Activated naive CD4-positive, alpha-beta T cell treated with anti-CD3 and anti-CD28 coated beads, Interleukin-2, amount 50 U/mL, for 16 hours (primary cell): Measurements from ENCODE around the gene CISH.

Experiments
- DNase-seq: peaks from one replicate; pipeline ENCODE4 v3.0.0-alpha.2; 2020

Gene CISH

GRCh38 chr3:50635066-50635465 lies 23.5 kb upstream of the CISH start:
- DNase-seq: no peak

- DNase-seq: no peak
Observed at GRCh38 chr3:50633230-50633790, 21.7 kb upstream of the CISH start.

GRCh38 chr3:50632450-50632849 lies 20.9 kb upstream of the CISH start:
- DNase-seq: no peak

GRCh38 chr3:50630877-50631276 lies 19.3 kb upstream of the CISH start:
- DNase-seq: no peak

- no peak for DNase-seq
Observed at GRCh38 chr3:50630394-50630793, 18.8 kb upstream of the CISH start.

GRCh38 chr3:50628601-50629000 lies 17.0 kb upstream of the CISH start:
- no peak for DNase-seq

- DNase-seq: no peak
Observed at GRCh38 chr3:50627407-50628051, 16.0 kb upstream of the CISH start.

- no peak for DNase-seq
Observed at GRCh38 chr3:50626401-50626800, 14.8 kb upstream of the CISH start.

- no peak for DNase-seq
Observed at GRCh38 chr3:50625231-50626182, 13.9 kb upstream of the CISH start.

- no peak for DNase-seq
Observed at GRCh38 chr3:50624634-50625033, 13.1 kb upstream of the CISH start.

- no peak for DNase-seq
Observed at GRCh38 chr3:50623840-50624474, 12.4 kb upstream of the CISH start.

GRCh38 chr3:50622881-50623280 lies 11.3 kb upstream of the CISH start:
- DNase-seq: no peak

GRCh38 chr3:50620820-50621219 lies 9.2 kb upstream of the CISH start:
- no peak for DNase-seq

GRCh38 chr3:50620420-50620819 lies 8.8 kb upstream of the CISH start:
- DNase-seq: no peak

GRCh38 chr3:50617911-50618481 lies 6.4 kb upstream of the CISH start:
- no peak for DNase-seq

GRCh38 chr3:50617096-50617791 lies 5.7 kb upstream of the CISH start, which contains the start of gene MAPKAPK3:
Gene MAPKAPK3 (plus strand): TSS chr3:50617151. CDS start chr3:50617566, 415 bp downstream.
- DNase-seq: peak; percentile 54

GRCh38 chr3:50616770-50617095 lies 5.2 kb upstream of the CISH start:
- peak; percentile 92 for DNase-seq

- peak; percentile 84 for DNase-seq
Observed at GRCh38 chr3:50616003-50616769, 4.6 kb upstream of the CISH start.

GRCh38 chr3:50615190-50615589 lies 3.6 kb upstream of the CISH start:
- DNase-seq: no peak

GRCh38 chr3:50612970-50613846 lies 1.6 kb upstream of the CISH start:
- DNase-seq: no peak
